Neural cell (in vitro differentiated cells): Measurements from ENCODE around the gene PDE2A. TPM values are rescaled to one million over a fixed set of nuclear protein-coding genes. Genes with fewer than 3 reads are reported as not detected.

Experiments
- H2AFZ ChIP-seq: fragments of 200-600, 300-800 bp; sonication (generic), shearing (Covaris generic); 2 replicates; pipeline ENCODE4 v1.6.0; 2014; ENCODE audit warnings: low read depth, mild to moderate bottlenecking, antibody characterized with exemption, low read length, moderate library complexity
- H3F3A ChIP-seq: fragments of 200-600 bp; shearing (Covaris generic); 2 replicates; pipeline ENCODE4 v1.6.1; 2016; ENCODE audit warnings: mild to moderate bottlenecking, moderate library complexity, mixed read lengths, antibody characterized with exemption, low read length; ENCODE audit not compliant: insufficient read depth, poor library complexity, severe bottlenecking
- H3K27ac ChIP-seq: fragments of 200-600, 300-800 bp; sonication (generic), shearing (Covaris generic); 2 replicates; pipeline ENCODE4 v1.5.1; 2014; ENCODE audit warnings: mild to moderate bottlenecking, low read length, moderate library complexity
- H3K27me3 ChIP-seq: fragments of 300-800, 200-600 bp; sonication (generic), shearing (Covaris generic); 2 replicates; pipeline ENCODE4 v1.6.0; 2014; ENCODE audit warnings: mild to moderate bottlenecking, low read depth, low read length, moderate library complexity; ENCODE audit not compliant: insufficient read depth
- H3K36me3 ChIP-seq: fragments of 300-800, 200-600 bp; sonication (generic), shearing (Covaris generic); 2 replicates; pipeline ENCODE4 v1.5.1; 2014; ENCODE audit warnings: mild to moderate bottlenecking, antibody characterized with exemption, low read length, moderate library complexity; ENCODE audit not compliant: insufficient read depth
- H3K4me2 ChIP-seq: fragments of 300-800, 200-600 bp; sonication (generic), shearing (Covaris generic); 2 replicates; pipeline ENCODE4 v1.6.0; 2014; ENCODE audit warnings: mild to moderate bottlenecking, low read length
- H3K4me3 ChIP-seq: fragments of 300-800, 200-600 bp; sonication (generic), shearing (Covaris generic); 2 replicates; pipeline ENCODE4 v1.5.1; 2014; ENCODE audit warnings: mild to moderate bottlenecking, low read length, moderate library complexity
- H3K79me2 ChIP-seq: fragments of 200-600 bp; shearing (Covaris generic); replicated peaks from 2 replicates; pipeline ENCODE4 v1.6.0; 2014; ENCODE audit warnings: mild to moderate bottlenecking, low read length, moderate library complexity; ENCODE audit not compliant: insufficient read depth
- H3K9ac ChIP-seq: fragments of 300-800, 200-600 bp; sonication (generic), shearing (Covaris generic); 2 replicates; pipeline ENCODE4 v1.6.1; 2016; ENCODE audit warnings: mild to moderate bottlenecking, low read length, mixed read lengths
- H3K9me2 ChIP-seq: fragments of 200-600 bp; shearing (Covaris generic); 2 replicates; pipeline ENCODE4 v1.6.1; 2016; ENCODE audit warnings: mild to moderate bottlenecking, low read length, mixed read lengths; ENCODE audit not compliant: insufficient read depth
- H3K9me3 ChIP-seq: fragments of 200-600, 300-800 bp; sonication (generic), shearing (Covaris generic); 2 replicates; pipeline ENCODE4 v1.6.1; 2016; ENCODE audit warnings: mild to moderate bottlenecking, mixed run types, low read length, moderate library complexity, mixed read lengths
- H4K20me1 ChIP-seq: fragments of 200-600 bp; shearing (Covaris generic); 2 replicates; pipeline ENCODE4 v1.6.1; 2016; ENCODE audit warnings: mild to moderate bottlenecking, mixed run types; ENCODE audit not compliant: insufficient read depth
- CTCF ChIP-seq: fragments of 450-650 bp; IDR thresholded peaks from 2 replicates; pipeline ENCODE4 v1.5.1; 2014; ENCODE audit warnings: antibody characterized with exemption, mild to moderate bottlenecking, moderate library complexity; ENCODE audit not compliant: poor library complexity, severe bottlenecking
- EP300 ChIP-seq: fragments of 450-650 bp; conservative IDR thresholded peaks from 2 replicates; pipeline ENCODE4 v1.6.1; 2014; ENCODE audit warnings: antibody characterized with exemption, mild to moderate bottlenecking, moderate library complexity; ENCODE audit not compliant: poor library complexity, severe bottlenecking
- EZH2 ChIP-seq: fragments of 200-600, 300-800 bp; shearing (Covaris generic), sonication (generic); IDR thresholded peaks from 2 replicates; pipeline ENCODE4 v1.6.1; 2014; ENCODE audit warnings: antibody characterized with exemption, low read length, borderline replicate concordance, mild to moderate bottlenecking; ENCODE audit not compliant: insufficient read depth, poor library complexity, severe bottlenecking
- MXI1 ChIP-seq: fragments of 450-650 bp; conservative IDR thresholded peaks from 2 replicates; pipeline ENCODE4 v1.6.1; 2014; ENCODE audit warnings: antibody characterized with exemption, mild to moderate bottlenecking; ENCODE audit not compliant: poor library complexity, severe bottlenecking
- POLR2AphosphoS5 ChIP-seq: IDR thresholded peaks from 2 replicates; pipeline ENCODE4 v1.6.1; 2012
- RAD21 ChIP-seq: fragments of 450-650 bp; conservative IDR thresholded peaks from 2 replicates; pipeline ENCODE4 v1.6.1; 2014; ENCODE audit warnings: antibody characterized with exemption, mild to moderate bottlenecking, moderate library complexity
- REST ChIP-seq: IDR thresholded peaks from 2 replicates; pipeline ENCODE4 v1.6.1; 2012; ENCODE audit warnings: borderline replicate concordance
- SMC3 ChIP-seq: fragments of 450-650 bp; conservative IDR thresholded peaks from 2 replicates; pipeline ENCODE4 v1.6.1; 2014; ENCODE audit warnings: antibody characterized with exemption, mild to moderate bottlenecking, moderate library complexity; ENCODE audit not compliant: poor library complexity
- TAF1 ChIP-seq: IDR thresholded peaks from 2 replicates; pipeline ENCODE4 v1.6.1; 2012; ENCODE audit warnings: low read depth
- polyA plus RNA-seq: library from polyadenylated mRNA; depleted of rRNA; stranded (reverse); fragments of >200 nt; gene quantifications from 2 replicates; pipeline ENCODE4 v1.2.3, GENCODE V29; 2014

The PDE2A gene
- polyA plus RNA-seq, 1 donor from 2014 or later, result 11.6 TPM

- no peaks in the 10 kb centered on the region for H3K79me2 ChIP-seq
- H3K4me2 ChIP-seq, result no peak overlapping the region
- no peak overlapping the region for H3K9ac ChIP-seq
- H3K9me3 ChIP-seq, result no peaks in the 10 kb centered on the region
- no peaks in the 10 kb centered on the region for H3F3A ChIP-seq
- peaks cover 7% of the 10 kb centered on the region for H3K27me3 ChIP-seq
- H3K9me2 ChIP-seq, result no peaks in the 10 kb centered on the region
- no peak overlapping the region for H3K27ac ChIP-seq
- H3K36me3 ChIP-seq, result no peaks in the 10 kb centered on the region
- H2AFZ ChIP-seq, result no peak overlapping the region
- no peak overlapping the region for H3K4me3 ChIP-seq
- TF ChIP-seq EZH2, result no peak
- TF ChIP-seq EP300, result no peak
- no peak for TF ChIP-seq SMC3
- no peak for TF ChIP-seq MXI1
- no peaks in the 10 kb centered on the region for H4K20me1 ChIP-seq
Measured at GRCh38 chr11:72635933-72636332, 38.3 kb downstream of the PDE2A start.

GRCh38 chr11:72635309-72635915, 38.8 kb downstream of the PDE2A start:
- Histone ChIP-seq H3K27ac (no peak overlapping the region), H3K27me3 (peaks cover 2% of the 10 kb centered on the region), H2AFZ (no peak overlapping the region), H3K4me3 (no peak overlapping the region), H3K4me2 (no peak overlapping the region), H3K79me2 (no peaks in the 10 kb centered on the region), H3K9me3 (no peaks in the 10 kb centered on the region), H3F3A (no peaks in the 10 kb centered on the region), H3K9me2 (no peaks in the 10 kb centered on the region), H3K36me3 (no peaks in the 10 kb centered on the region), H3K9ac (no peak overlapping the region), H4K20me1 (no peaks in the 10 kb centered on the region)
- TF ChIP-seq TAF1 (no peak), EZH2 (no peak), RAD21 (no peak), CTCF (no peak), REST (no peak), SMC3 (no peak), EP300 (no peak), POLR2AphosphoS5 (no peak)
